ENCODE data around the gene NRXN2.

NRXN2 gene

GRCh38 chr11:64723117-64723906 is at the start of gene NRXN2:
TSS of gene NRXN2 (minus strand) at chr11:64723197. CDS start at chr11:64713699, 9,498 bp downstream.
- peak; percentile 52 to 87 for DNase-seq

GRCh38 chr11:64772303-64773018 is 49.5 kb upstream of the NRXN2 start:
- DNase-seq = no peak

GRCh38 chr11:64771861-64772260 is 48.9 kb upstream of the NRXN2 start:
- no peak for DNase-seq

- no peak for DNase-seq
These were observed 47.1 kb upstream of the NRXN2 start for GRCh38 chr11:64770120-64770519.

GRCh38 chr11:64769283-64769682 is 46.3 kb upstream of the NRXN2 start:
- DNase-seq = no peak

- no peak for DNase-seq
These were observed 45.3 kb upstream of the NRXN2 start for GRCh38 chr11:64768300-64768694.

- peak; percentile 33 to 35 for DNase-seq
These were observed 44.6 kb upstream of the NRXN2 start for GRCh38 chr11:64767344-64768299.

GRCh38 chr11:64766881-64767280 is 43.9 kb upstream of the NRXN2 start:
- no peak for DNase-seq

- no peak for DNase-seq
These were observed 43.1 kb upstream of the NRXN2 start for GRCh38 chr11:64765851-64766665.

GRCh38 chr11:64765291-64765850 is 42.4 kb upstream of the NRXN2 start:
- no peak for DNase-seq

GRCh38 chr11:64764753-64765152 is 41.8 kb upstream of the NRXN2 start:
- DNase-seq = no peak

GRCh38 chr11:64764040-64764611 is 41.1 kb upstream of the NRXN2 start:
- no peak for DNase-seq

GRCh38 chr11:64763526-64764039 is 40.6 kb upstream of the NRXN2 start:
- no peak for DNase-seq

- no peak for DNase-seq
These were observed 39.9 kb upstream of the NRXN2 start for GRCh38 chr11:64762674-64763525.

- no peak for DNase-seq
These were observed 39.3 kb upstream of the NRXN2 start for GRCh38 chr11:64762277-64762673.

- DNase-seq = no peak
These were observed 37.9 kb upstream of the NRXN2 start for GRCh38 chr11:64760759-64761420.

- DNase-seq = no peak
These were observed 37.0 kb upstream of the NRXN2 start, which contains the start of gene PYGM for GRCh38 chr11:64759722-64760719. TSS of gene PYGM (minus strand) at chr11:64759974. CDS start at chr11:64759898, 76 bp downstream.

- no peak for DNase-seq
These were observed 36.2 kb upstream of the NRXN2 start for GRCh38 chr11:64759131-64759721.

Measured in NCI-H524 (cell line).